HEK293 (cell line): ENCODE measurements around the gene DENND2A.
A peak's percentile ranks its signal among the peaks of the same experiment; 100 is the strongest.

Experiments
- CTCF ChIA-PET: fragments of 350-600 bp; formaldehyde crosslinking; extraction: SDS; loops from one replicate; lab custom pipeline; 2021; ENCODE audit warnings: antibody characterized with exemption; lab: Yijun Ruan, JAX
- POLR2A ChIA-PET: fragments of 300-600 bp; formaldehyde crosslinking; extraction: SDS; loops from one replicate; lab custom pipeline; 2020; ENCODE audit warnings: antibody characterized with exemption, inconsistent platforms; lab: Yijun Ruan, JAX
- H3K27ac ChIP-seq: fragments of 200-500 bp; sonication (Bioruptor generic); 2 replicates; pipeline ENCODE4 v1.5.1; 2014; ENCODE audit warnings: low read depth, low read length, control low read depth, inconsistent platforms; ENCODE audit errors: extremely low read depth
- H3K36me3 ChIP-seq, 2 experiments: fragments of 200-500 bp in 1 of 2; sonication (Bioruptor generic) in 1 of 2; 1 replicate in 1 of 2; 2 replicates in 1 of 2; pipeline ENCODE4 v1.5.1; 2014 to 2017; ENCODE audit warnings: inconsistent platforms in 2 of 2, low read length in 2 of 2; ENCODE audit not compliant: control insufficient read depth in 2 of 2, insufficient read depth in 1 of 2
- H3K4me1 ChIP-seq: fragments of 200-500 bp; sonication (Bioruptor generic); 2 replicates; pipeline ENCODE4 v1.5.1; 2014; ENCODE audit warnings: mild to moderate bottlenecking, low read length, inconsistent platforms; ENCODE audit not compliant: control insufficient read depth, insufficient read depth
- H3K4me3 ChIP-seq: 2 replicates; pipeline ENCODE4 v1.5.1; 2011; ENCODE audit warnings: low read depth, mild to moderate bottlenecking, control low read depth, low read length, moderate library complexity
- H3K9me3 ChIP-seq: fragments of 200-500 bp; sonication (Bioruptor generic); 2 replicates; pipeline ENCODE4 v1.5.1; 2014; ENCODE audit warnings: low read depth, low read length, inconsistent platforms; ENCODE audit not compliant: control insufficient read depth, insufficient read depth
- HOXD13 ChIP-seq: sonication (generic); formaldehyde crosslinking; IDR thresholded peaks from 2 replicates; pipeline ENCODE4 v1.8.0; 2022; ENCODE audit warnings: missing genetic modification reagents, borderline replicate concordance
- KLF16 ChIP-seq: fragments of 450-650 bp; formaldehyde crosslinking; IDR thresholded peaks from 2 replicates; pipeline ENCODE4 v1.5.1; 2017; ENCODE audit warnings: missing biosample characterization, missing genetic modification characterization
- MEIS1 ChIP-seq: sonication (generic); formaldehyde crosslinking; IDR thresholded peaks from 2 replicates; pipeline ENCODE4 v1.8.1; 2022; ENCODE audit warnings: missing genetic modification reagents, mild to moderate bottlenecking, borderline replicate concordance
- MYNN ChIP-seq: fragments of 450-650 bp; formaldehyde crosslinking; IDR thresholded peaks from 2 replicates; pipeline ENCODE4 v1.5.1; 2016; ENCODE audit warnings: missing biosample characterization, missing genetic modification characterization, borderline replicate concordance
- REPIN1 ChIP-seq: fragments of 450-650 bp; formaldehyde crosslinking; IDR thresholded peaks from 2 replicates; pipeline ENCODE4 v1.5.1; 2017; ENCODE audit warnings: missing biosample characterization, missing genetic modification characterization, low read depth
- SP7 ChIP-seq: fragments of 450-650 bp; formaldehyde crosslinking; IDR thresholded peaks from 2 replicates; pipeline ENCODE4 v1.5.1; 2016; ENCODE audit warnings: missing biosample characterization, missing genetic modification characterization
- ZFHX2 ChIP-seq: fragments of 450-650 bp; formaldehyde crosslinking; conservative IDR thresholded peaks from 2 replicates; pipeline ENCODE4 v1.5.1; 2016; ENCODE audit warnings: missing biosample characterization, missing genetic modification characterization
- ZFP69B ChIP-seq: fragments of 450-650 bp; formaldehyde crosslinking; IDR thresholded peaks from 2 replicates; pipeline ENCODE4 v1.5.1; 2016; ENCODE audit warnings: missing biosample characterization, missing genetic modification characterization
- ZNF112 ChIP-seq: fragments of 450-650 bp; formaldehyde crosslinking; IDR thresholded peaks from 2 replicates; pipeline ENCODE4 v1.5.0; 2017; ENCODE audit warnings: missing biosample characterization, missing genetic modification characterization
- ZNF157 ChIP-seq: fragments of 450-650 bp; formaldehyde crosslinking; IDR thresholded peaks from 2 replicates; pipeline ENCODE4 v1.5.1; 2016; ENCODE audit warnings: missing biosample characterization, missing genetic modification characterization
- ZNF202 ChIP-seq: fragments of 450-650 bp; formaldehyde crosslinking; IDR thresholded peaks from 2 replicates; pipeline ENCODE4 v1.5.1; 2016; ENCODE audit warnings: missing biosample characterization, missing genetic modification characterization, borderline replicate concordance
- ZNF211 ChIP-seq: fragments of 450-650 bp; formaldehyde crosslinking; IDR thresholded peaks from 2 replicates; pipeline ENCODE4 v1.5.1; 2016; ENCODE audit warnings: low read depth, missing biosample characterization, missing genetic modification characterization
- ZNF302 ChIP-seq: fragments of 450-650 bp; formaldehyde crosslinking; IDR thresholded peaks from 2 replicates; pipeline ENCODE4 v1.5.1; 2016; ENCODE audit warnings: missing biosample characterization, missing genetic modification characterization, low read depth
- ZNF514 ChIP-seq: fragments of 450-650 bp; formaldehyde crosslinking; IDR thresholded peaks from 2 replicates; pipeline ENCODE4 v1.5.1; 2016; ENCODE audit warnings: missing biosample characterization, missing genetic modification characterization
- ZNF530 ChIP-seq: fragments of 450-650 bp; formaldehyde crosslinking; IDR thresholded peaks from 2 replicates; pipeline ENCODE4 v1.5.1; 2016; ENCODE audit warnings: low read depth, missing biosample characterization, missing genetic modification characterization
- ZNF544 ChIP-seq: fragments of 450-650 bp; formaldehyde crosslinking; IDR thresholded peaks from 2 replicates; pipeline ENCODE4 v1.5.0; 2017; ENCODE audit warnings: missing biosample characterization, missing genetic modification characterization
- ZNF549 ChIP-seq: fragments of 450-650 bp; IDR thresholded peaks from 2 replicates; pipeline ENCODE4 v1.5.1; 2018; ENCODE audit warnings: missing biosample characterization, missing genetic modification characterization, mild to moderate bottlenecking, inconsistent platforms, moderate library complexity
- ZNF558 ChIP-seq: fragments of 450-650 bp; formaldehyde crosslinking; IDR thresholded peaks from 2 replicates; pipeline ENCODE4 v1.5.1; 2016; ENCODE audit warnings: missing biosample characterization, missing genetic modification characterization
- ZNF585B ChIP-seq: fragments of 450-650 bp; formaldehyde crosslinking; IDR thresholded peaks from 2 replicates; pipeline ENCODE4 v1.5.1; 2016; ENCODE audit warnings: missing biosample characterization, missing genetic modification characterization
- ZNF626 ChIP-seq: fragments of 450-650 bp; sonication (Bioruptor Pico); formaldehyde crosslinking; IDR thresholded peaks from 2 replicates; pipeline ENCODE4 v1.5.1; 2018; ENCODE audit warnings: missing biosample characterization, missing genetic modification characterization, inconsistent platforms
- TF ChIP-seq, protein P1 (sequence below): fragments of 450-650 bp; formaldehyde crosslinking; IDR thresholded peaks from 2 replicates; pipeline ENCODE4 v1.5.1; 2017; ENCODE audit warnings: missing biosample characterization, missing genetic modification characterization
- TF ChIP-seq, protein P2 (sequence below): fragments of 450-650 bp; formaldehyde crosslinking; IDR thresholded peaks from 2 replicates; pipeline ENCODE4 v1.5.1; 2016; ENCODE audit warnings: missing biosample characterization, missing genetic modification characterization

Gene DENND2A

DNA sequence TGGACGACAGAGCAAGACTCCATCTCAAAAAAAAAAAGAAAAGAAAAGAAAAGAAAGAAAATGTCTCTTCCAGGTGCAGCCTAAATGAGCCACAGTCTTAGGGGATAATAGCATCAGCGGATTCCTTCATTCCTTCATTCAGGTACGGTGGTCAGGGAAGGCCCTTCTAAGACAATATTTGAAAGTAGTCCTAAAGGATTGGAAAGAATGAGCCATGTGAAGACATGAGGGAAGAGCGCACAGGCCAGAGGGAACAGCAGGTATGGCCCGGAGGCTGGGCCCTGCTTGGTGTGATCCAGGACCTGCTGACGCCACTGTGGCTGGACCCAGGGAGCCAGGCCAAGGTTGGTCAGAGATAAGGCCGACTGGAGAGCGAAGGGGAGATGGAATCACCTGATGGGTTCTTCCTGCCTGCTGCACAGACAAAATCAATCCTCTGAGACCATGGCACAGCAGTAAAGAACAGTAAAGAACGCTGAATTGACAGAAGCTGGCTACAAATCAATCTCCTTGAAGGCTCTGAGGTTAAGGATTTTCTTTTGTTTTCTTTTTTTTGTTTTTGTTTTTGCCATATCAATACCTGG is 145.0 kb downstream of the DENND2A start (continued):
- TF ChIP-seq ZNF112 (tag by site-specific recombination) (no peak), ZFHX2 (tag by site-specific recombination) (no peak), MYNN (no peak)

DNA sequence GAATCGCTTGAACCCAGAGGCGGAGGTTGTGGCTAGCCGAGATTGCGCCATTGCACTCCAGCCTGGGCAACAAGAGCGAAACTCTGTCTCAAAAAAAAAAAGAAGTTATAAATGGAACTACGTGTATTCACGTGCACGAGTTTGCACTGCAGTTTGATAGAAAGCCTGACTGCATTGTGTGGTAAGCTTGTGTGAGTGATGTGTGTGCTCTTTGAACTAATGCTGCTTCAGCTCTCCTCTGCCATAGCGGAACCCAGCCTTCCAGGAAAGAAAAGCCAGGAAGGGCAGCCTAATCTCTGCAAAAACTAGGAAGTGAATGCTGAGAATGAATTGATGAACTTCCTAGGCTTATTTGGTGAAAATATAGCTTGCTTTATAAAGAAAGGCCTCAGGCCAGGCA is 145.7 kb downstream of the DENND2A start:
- no peak for TF ChIP-seq MYNN
- TF ChIP-seq, protein P1, sequence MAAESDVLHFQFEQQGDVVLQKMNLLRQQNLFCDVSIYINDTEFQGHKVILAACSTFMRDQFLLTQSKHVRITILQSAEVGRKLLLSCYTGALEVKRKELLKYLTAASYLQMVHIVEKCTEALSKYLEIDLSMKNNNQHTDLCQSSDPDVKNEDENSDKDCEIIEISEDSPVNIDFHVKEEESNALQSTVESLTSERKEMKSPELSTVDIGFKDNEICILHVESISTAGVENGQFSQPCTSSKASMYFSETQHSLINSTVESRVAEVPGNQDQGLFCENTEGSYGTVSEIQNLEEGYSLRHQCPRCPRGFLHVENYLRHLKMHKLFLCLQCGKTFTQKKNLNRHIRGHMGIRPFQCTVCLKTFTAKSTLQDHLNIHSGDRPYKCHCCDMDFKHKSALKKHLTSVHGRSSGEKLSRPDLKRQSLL (tag by site-specific recombination): no peak
- TF ChIP-seq ZNF549: no peak
- no peak for TF ChIP-seq ZNF585B
- no peak for TF ChIP-seq ZNF157 (tag by site-specific recombination)
- TF ChIP-seq MEIS1 (CRISPR knock-in tag): no peak
- no peak for TF ChIP-seq ZNF544 (tag by site-specific recombination)
- TF ChIP-seq ZNF202 (tag by site-specific recombination): no peak
- no peak for TF ChIP-seq HOXD13
- no peak for TF ChIP-seq SP7 (tag by site-specific recombination)
- TF ChIP-seq ZNF211: no peak
- no peak for TF ChIP-seq KLF16
- TF ChIP-seq ZNF514 (tag by site-specific recombination): no peak
- no peak for TF ChIP-seq ZNF558 (tag by site-specific recombination)
- TF ChIP-seq ZNF530 (tag by site-specific recombination): no peak
- no peak for TF ChIP-seq ZNF302 (tag by site-specific recombination)
- TF ChIP-seq ZNF626 (tag by site-specific recombination): no peak
- H3K4me3 ChIP-seq: no peak overlapping the region
- CTCF ChIA-PET: interaction anchor here (0.6 to 0.7 kb wide), 4 partner anchors 29 to 334 kb away, joined by 3 to 5 read pairs (median 4); no protein-coding TSS in a partner anchor
- no peaks in the 10 kb centered on the region for H3K4me1 ChIP-seq
- H3K36me3 ChIP-seq: no peaks in the 10 kb centered on the region
- H3K9me3 ChIP-seq: no peaks in the 10 kb centered on the region
- H3K27ac ChIP-seq: no peak overlapping the region
- POLR2A ChIA-PET: no interaction called here

DNA sequence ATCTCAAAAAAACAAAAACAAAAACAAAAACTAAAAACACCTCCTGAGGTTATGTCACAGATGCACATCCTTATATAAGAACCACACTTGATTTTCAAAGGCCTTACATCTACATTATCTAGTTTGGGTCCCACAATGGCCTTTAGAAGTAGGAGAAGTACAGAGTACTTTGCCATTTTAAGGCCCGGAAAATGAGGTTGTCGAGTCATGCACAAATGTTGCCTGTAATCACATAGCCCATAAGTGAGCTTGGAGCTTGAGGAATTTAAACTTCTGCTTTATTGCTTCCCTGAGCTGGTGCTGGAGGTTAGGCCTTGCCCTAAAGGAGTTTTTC is 151.6 kb downstream of the DENND2A start:
- POLR2A ChIA-PET: no interaction called here
- CTCF ChIA-PET: no interaction called here
- TF ChIP-seq ZFP69B: peak; percentile 68
- no peak for TF ChIP-seq REPIN1 (tag by site-specific recombination)
- TF ChIP-seq, protein P2, sequence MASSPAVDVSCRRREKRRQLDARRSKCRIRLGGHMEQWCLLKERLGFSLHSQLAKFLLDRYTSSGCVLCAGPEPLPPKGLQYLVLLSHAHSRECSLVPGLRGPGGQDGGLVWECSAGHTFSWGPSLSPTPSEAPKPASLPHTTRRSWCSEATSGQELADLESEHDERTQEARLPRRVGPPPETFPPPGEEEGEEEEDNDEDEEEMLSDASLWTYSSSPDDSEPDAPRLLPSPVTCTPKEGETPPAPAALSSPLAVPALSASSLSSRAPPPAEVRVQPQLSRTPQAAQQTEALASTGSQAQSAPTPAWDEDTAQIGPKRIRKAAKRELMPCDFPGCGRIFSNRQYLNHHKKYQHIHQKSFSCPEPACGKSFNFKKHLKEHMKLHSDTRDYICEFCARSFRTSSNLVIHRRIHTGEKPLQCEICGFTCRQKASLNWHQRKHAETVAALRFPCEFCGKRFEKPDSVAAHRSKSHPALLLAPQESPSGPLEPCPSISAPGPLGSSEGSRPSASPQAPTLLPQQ: peak; percentile 75

More for the DNA sequence above, 151.6 kb downstream of the DENND2A start:
- Histone ChIP-seq H3K36me3 (no peaks in the 10 kb centered on the region), H3K4me3 (no peak overlapping the region), H3K4me1 (no peaks in the 10 kb centered on the region), H3K27ac (no peak overlapping the region), H3K9me3 (no peaks in the 10 kb centered on the region)
